K562 (cell line): ENCODE measurements around the gene FADD. TPM values are rescaled to one million over a fixed set of nuclear protein-coding genes. Genes with fewer than 3 reads are reported as not detected.

Experiments
- E2F5 ChIP-seq: sonication (generic); formaldehyde crosslinking; IDR thresholded peaks from 2 replicates; pipeline ENCODE4 v1.8.0; 2022; ENCODE audit warnings: mild to moderate bottlenecking, missing genetic modification reagents
- KAT7 ChIP-seq: sonication (generic); formaldehyde crosslinking; IDR thresholded peaks from 2 replicates; pipeline ENCODE4 v1.8.0; 2022; ENCODE audit warnings: missing genetic modification reagents, mild to moderate bottlenecking, borderline replicate concordance
- MAFG ChIP-seq: fragments of 450-650 bp; conservative IDR thresholded peaks from 2 replicates; pipeline ENCODE4 v1.6.1; 2016; ENCODE audit warnings: missing genetic modification characterization, missing compliant biosample characterization
- MGA ChIP-seq: fragments of 450-650 bp; IDR thresholded peaks from 2 replicates; pipeline ENCODE4 v1.6.1; 2016; ENCODE audit warnings: mild to moderate bottlenecking, moderate library complexity
- MITF ChIP-seq: IDR thresholded peaks from 2 replicates; pipeline ENCODE4 v1.6.1; 2014; ENCODE audit warnings: antibody characterized with exemption
- TCFL5 ChIP-seq: fragments of 250-450 bp; sonication (Bioruptor Pico); conservative IDR thresholded peaks from 2 replicates; pipeline ENCODE4 v1.6.1; 2021; ENCODE audit warnings: mild to moderate bottlenecking, moderate library complexity, matching md5 sums
- ZBTB49 ChIP-seq: sonication (generic); formaldehyde crosslinking; IDR thresholded peaks from 2 replicates; pipeline ENCODE4 v1.8.0; 2022; ENCODE audit warnings: missing genetic modification reagents, mild to moderate bottlenecking, borderline replicate concordance
- ZNF121 ChIP-seq: sonication (generic); formaldehyde crosslinking; conservative IDR thresholded peaks from 2 replicates; pipeline ENCODE4 v1.8.0; 2022; ENCODE audit warnings: missing genetic modification reagents
- ZNF449 ChIP-seq: fragments of 250-450 bp; sonication (Bioruptor Pico); IDR thresholded peaks from 2 replicates; pipeline ENCODE4 v1.8.0; 2022; ENCODE audit warnings: moderate library complexity, mild to moderate bottlenecking, inconsistent platforms
- polyA plus RNA-seq, 8 experiments: library from polyadenylated mRNA; depleted of rRNA in 4 of 8; stranded (reverse) in 5 of 8; unstranded in 3 of 8; fragments of >200 nt; fragmentation: Nextera tagmentation in 2 of 8; fragmentation: Illumina TruSeq in 1 of 8; extraction: Ambion mirVana in 2 of 8; extraction: Trizol in 1 of 8; gene quantifications; 2 replicates each; pipeline versions ENCODE4 v1.2.1 to v1.2.3, GENCODE V29; 2011 to 2014; ENCODE audit warnings: inconsistent platforms in 1 of 8, missing spikeins in 1 of 8
- total RNA-seq, 7 experiments: library from RNA; depleted of rRNA in 6 of 7; stranded (reverse); fragments of >200 nt in 6 of 7; fragmentation: Illumina TruSeq in 2 of 7; extraction: Trizol in 2 of 7; gene quantifications; 2 replicates each; pipeline versions ENCODE4 v1.2.1 to v1.2.3, GENCODE V29; 2011 to 2021; ENCODE audit warnings: low replicate concordance in 1 of 7

Gene FADD
- total and polyA plus RNA-seq, 9 of the 15 experiments (the other 6 are each of a cell fraction or from before 2014, with no cell fraction given), result 0.29 to 26.9 (median 20.4) TPM

- TF ChIP-seq MAFG (tag), result 0 out of 2 replicates have a peak, but pooled peaks have one; percentile 31
- TF ChIP-seq KAT7 (CRISPR knock-in tag), result no peak
- no peak for TF ChIP-seq ZBTB49 (CRISPR knock-in tag)
- TF ChIP-seq MITF, result no peak
- TF ChIP-seq ZNF121 (CRISPR knock-in tag), result no peak
- TF ChIP-seq ZNF449 (CRISPR knock-in tag), result no peak
- no peak for TF ChIP-seq MGA
- TF ChIP-seq TCFL5 (CRISPR knock-in tag), result no peak
- TF ChIP-seq E2F5 (CRISPR knock-in tag), result no peak
These were observed 30.4 kb downstream of the FADD start (continued) for GRCh38 chr11:70233511-70233934.
